KMS-11 (cell line): ENCODE measurements around the gene ANTXRL.

Source experiments
- H2AFZ ChIP-seq: fragments of 200-600 bp; sonication (generic); 2 replicates; pipeline ENCODE4 v1.6.1; 2016; ENCODE audit warnings: antibody characterized with exemption, mixed run types, low read depth
- H3K27ac ChIP-seq: fragments of 200-600 bp; sonication (generic); 2 replicates; pipeline ENCODE4 v1.6.1; 2016; ENCODE audit warnings: mild to moderate bottlenecking, mixed run types
- H3K27me3 ChIP-seq: fragments of 200-600 bp; sonication (generic); 2 replicates; pipeline ENCODE4 v1.6.1; 2017; ENCODE audit warnings: mild to moderate bottlenecking, low read depth, mixed run types, moderate library complexity; ENCODE audit not compliant: insufficient read depth
- H3K36me3 ChIP-seq: fragments of 200-600 bp; sonication (generic); 2 replicates; pipeline ENCODE4 v1.6.1; 2017; ENCODE audit warnings: mild to moderate bottlenecking, mixed run types; ENCODE audit not compliant: insufficient read depth
- H3K4me1 ChIP-seq: fragments of 200-600 bp; sonication (generic); 2 replicates; pipeline ENCODE4 v1.6.1; 2016; ENCODE audit warnings: mild to moderate bottlenecking, low read depth, mixed run types; ENCODE audit not compliant: poor library complexity, severe bottlenecking
- H3K4me2 ChIP-seq: fragments of 200-600 bp; sonication (generic); 2 replicates; pipeline ENCODE4 v1.7.0; 2016; ENCODE audit warnings: mild to moderate bottlenecking, mixed run types
- H3K4me3 ChIP-seq: fragments of 200-600 bp; sonication (generic); IDR thresholded peaks from 2 replicates; pipeline ENCODE4 v1.6.1; 2017; ENCODE audit warnings: low read depth, low read length, mixed read lengths; ENCODE audit not compliant: insufficient read depth
- H3K79me2 ChIP-seq: fragments of 200-600 bp; sonication (generic); 2 replicates; pipeline ENCODE4 v1.6.1; 2016; ENCODE audit warnings: low read depth, mixed run types; ENCODE audit not compliant: insufficient read depth
- H3K9ac ChIP-seq: fragments of 200-600 bp; sonication (generic); 2 replicates; pipeline ENCODE4 v1.6.1; 2016; ENCODE audit warnings: mild to moderate bottlenecking, mixed run types
- H4K20me1 ChIP-seq: fragments of 200-600 bp; sonication (generic); 2 replicates; pipeline ENCODE4 v1.6.1; 2016; ENCODE audit warnings: mild to moderate bottlenecking, mixed run types; ENCODE audit not compliant: insufficient read depth
- TF ChIP-seq, protein P1 (sequence below): fragments of 200-600 bp; sonication (generic); conservative IDR thresholded peaks from 2 replicates; pipeline ENCODE4 v1.6.1; 2017; ENCODE audit warnings: low read depth, mild to moderate bottlenecking, antibody characterized with exemption, low read length, moderate library complexity, mixed read lengths

Gene ANTXRL

DNA sequence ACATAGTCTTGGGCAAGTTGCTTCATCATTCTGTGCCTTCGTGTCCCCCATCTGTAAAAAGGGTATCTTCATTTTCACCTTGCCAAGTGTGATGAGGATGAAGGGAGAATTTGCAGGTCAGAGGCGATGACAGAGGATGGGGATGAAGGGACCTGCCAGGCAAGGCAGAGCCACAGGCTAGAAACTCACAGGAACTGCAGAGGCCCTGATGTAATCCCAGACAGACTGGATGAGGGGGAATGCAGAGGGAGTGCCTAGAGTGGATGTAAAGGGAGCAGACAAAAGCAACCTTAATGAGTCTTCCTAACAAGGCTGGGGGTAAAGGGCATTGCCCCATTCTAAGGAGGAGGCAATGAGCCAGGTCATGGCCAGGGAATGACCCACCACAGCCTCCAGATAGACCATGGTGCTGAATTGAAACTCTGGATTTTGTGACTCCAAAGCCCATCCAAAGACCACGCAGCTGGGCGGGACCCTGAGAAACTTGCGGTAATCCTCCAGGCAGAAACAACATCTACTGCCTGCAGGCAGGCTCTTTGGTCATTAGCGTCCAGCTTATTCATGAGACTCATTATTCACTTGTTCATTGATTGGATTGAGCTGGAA is 1.9 kb downstream of the ANTXRL start:
- Histone ChIP-seq H3K4me2 (no peak overlapping the region), H3K36me3 (no peaks in the 10 kb centered on the region), H3K9ac (no peak overlapping the region), H4K20me1 (no peaks in the 10 kb centered on the region), H3K27me3 (no peaks in the 10 kb centered on the region), H3K27ac (no peak overlapping the region), H2AFZ (no peak overlapping the region), H3K79me2 (no peaks in the 10 kb centered on the region), H3K4me1 (peaks cover 17% of the 10 kb centered on the region), H3K4me3 (no peak overlapping the region)
- TF ChIP-seq, protein P1, sequence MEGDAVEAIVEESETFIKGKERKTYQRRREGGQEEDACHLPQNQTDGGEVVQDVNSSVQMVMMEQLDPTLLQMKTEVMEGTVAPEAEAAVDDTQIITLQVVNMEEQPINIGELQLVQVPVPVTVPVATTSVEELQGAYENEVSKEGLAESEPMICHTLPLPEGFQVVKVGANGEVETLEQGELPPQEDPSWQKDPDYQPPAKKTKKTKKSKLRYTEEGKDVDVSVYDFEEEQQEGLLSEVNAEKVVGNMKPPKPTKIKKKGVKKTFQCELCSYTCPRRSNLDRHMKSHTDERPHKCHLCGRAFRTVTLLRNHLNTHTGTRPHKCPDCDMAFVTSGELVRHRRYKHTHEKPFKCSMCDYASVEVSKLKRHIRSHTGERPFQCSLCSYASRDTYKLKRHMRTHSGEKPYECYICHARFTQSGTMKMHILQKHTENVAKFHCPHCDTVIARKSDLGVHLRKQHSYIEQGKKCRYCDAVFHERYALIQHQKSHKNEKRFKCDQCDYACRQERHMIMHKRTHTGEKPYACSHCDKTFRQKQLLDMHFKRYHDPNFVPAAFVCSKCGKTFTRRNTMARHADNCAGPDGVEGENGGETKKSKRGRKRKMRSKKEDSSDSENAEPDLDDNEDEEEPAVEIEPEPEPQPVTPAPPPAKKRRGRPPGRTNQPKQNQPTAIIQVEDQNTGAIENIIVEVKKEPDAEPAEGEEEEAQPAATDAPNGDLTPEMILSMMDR: no peak

DNA sequence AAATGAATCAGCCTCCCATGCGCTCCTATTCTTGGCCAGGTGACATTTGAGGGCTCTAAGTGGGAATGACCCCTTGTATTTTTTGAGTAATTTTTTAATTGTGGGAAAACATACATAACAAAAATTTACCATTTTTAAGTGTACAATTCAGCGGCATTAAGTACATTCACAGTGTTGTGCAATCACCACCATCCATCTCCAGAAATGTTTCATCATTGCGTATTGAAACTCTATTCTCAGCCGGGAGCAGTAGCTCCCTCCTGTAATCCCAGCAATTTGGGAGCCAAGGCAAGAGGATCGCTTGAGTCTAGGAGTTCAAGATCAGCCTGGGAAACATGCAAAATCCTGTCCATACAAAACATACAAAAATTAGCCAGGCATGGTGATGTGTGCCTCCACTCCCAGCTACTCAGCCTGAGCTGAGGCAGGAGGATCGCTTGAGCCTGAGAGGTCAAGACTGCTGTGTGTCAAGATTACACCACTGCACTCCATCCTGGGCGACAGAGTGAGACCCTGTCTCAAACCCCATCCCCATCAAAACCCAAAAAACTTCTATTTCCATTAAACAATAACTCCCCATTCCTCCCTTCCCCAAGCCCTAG is 2.5 kb downstream of the ANTXRL start:
- Histone ChIP-seq H3K27ac (no peak overlapping the region), H3K4me1 (peaks cover 12% of the 10 kb centered on the region), H3K4me2 (no peak overlapping the region), H4K20me1 (no peaks in the 10 kb centered on the region), H2AFZ (no peak overlapping the region), H3K4me3 (no peak overlapping the region), H3K9ac (no peak overlapping the region), H3K36me3 (no peaks in the 10 kb centered on the region), H3K79me2 (no peaks in the 10 kb centered on the region), H3K27me3 (no peaks in the 10 kb centered on the region)
- TF ChIP-seq, protein P1: no peak

DNA sequence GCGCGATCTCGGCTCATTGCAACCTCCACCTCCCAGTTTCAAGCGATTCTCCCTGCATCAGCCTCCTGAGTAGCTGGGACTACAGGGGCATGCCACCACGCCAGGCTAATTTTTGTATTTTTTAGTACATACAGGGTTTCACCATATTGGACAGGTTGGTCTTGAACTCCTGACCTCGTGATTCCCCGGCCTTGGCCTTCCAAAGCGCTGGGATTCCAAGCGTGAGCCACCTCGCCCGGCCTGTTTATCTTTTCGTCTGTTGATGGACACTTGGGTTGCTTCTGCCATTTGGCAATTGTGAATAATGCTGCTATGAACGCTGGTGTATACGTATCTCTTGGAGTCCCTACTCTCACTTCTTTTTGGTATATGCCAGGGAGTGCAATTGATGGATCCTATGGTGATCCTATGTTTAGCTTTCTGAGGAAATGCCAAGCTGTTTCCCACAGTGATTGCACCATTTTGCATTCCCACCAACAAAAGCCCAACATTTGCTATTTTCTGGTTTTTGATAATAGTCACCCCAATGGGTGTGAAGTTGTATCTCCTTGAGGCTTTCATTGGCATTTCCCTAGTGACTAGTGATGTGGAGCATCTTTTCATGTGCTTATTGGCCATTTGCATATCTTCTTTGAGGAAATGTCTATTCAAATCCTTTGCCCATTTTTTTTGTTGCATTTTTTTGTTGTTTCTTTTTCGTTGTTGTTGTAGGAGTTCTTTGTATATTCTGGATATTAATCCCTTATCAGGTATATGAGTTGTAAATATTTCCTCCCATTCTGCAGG is 3.5 kb downstream of the ANTXRL start:
- Histone ChIP-seq H3K4me3 (no peak overlapping the region), H3K4me1 (peaks cover 8% of the 10 kb centered on the region), H3K27me3 (no peaks in the 10 kb centered on the region), H3K79me2 (no peaks in the 10 kb centered on the region), H2AFZ (no peak overlapping the region), H3K36me3 (no peaks in the 10 kb centered on the region), H4K20me1 (no peaks in the 10 kb centered on the region), H3K4me2 (no peak overlapping the region), H3K27ac (no peak overlapping the region), H3K9ac (no peak overlapping the region)
- TF ChIP-seq, protein P1: no peak

DNA sequence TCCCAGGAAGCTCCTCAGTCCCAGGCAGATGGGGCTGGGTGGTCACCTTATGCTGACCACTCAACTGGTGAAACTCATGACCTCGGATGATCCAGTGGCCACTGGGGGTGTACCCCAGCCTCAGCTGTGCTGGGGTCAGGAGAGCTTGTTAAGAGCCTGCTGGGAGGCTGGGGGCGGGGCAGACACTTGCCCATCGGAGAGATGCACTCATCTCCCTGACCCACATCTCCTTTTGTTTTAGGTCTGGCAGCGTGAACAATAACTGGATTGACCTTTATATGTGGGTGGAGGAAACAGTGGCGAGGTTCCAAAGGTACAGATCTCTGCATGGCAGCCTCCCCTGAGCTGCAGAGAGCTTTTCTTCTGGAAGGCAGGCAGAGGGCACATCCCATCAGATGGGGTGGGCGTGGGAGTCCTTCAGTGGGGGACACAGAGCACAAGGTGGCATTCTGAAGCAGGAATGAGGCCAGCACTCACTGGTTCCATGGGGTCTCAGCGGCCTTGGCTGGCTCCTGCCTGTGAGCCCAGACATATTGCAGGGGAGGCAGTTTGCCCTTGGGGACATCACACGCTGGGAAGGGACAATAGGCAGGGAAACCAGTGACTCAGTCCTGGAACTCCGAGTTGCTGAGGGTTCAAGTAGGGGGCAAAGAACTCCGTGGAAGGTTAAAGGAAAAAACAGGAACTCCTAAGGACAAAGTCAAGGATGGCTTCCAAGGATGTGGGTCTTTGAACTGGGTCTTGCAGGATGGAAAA is 5.2 kb downstream of the ANTXRL start:
- Histone ChIP-seq H3K27ac (no peak overlapping the region), H3K9ac (no peak overlapping the region), H3K27me3 (no peaks in the 10 kb centered on the region), H3K36me3 (no peaks in the 10 kb centered on the region), H3K4me1 (no peaks in the 10 kb centered on the region), H3K4me3 (no peak overlapping the region), H3K4me2 (no peak overlapping the region), H2AFZ (no peak overlapping the region), H3K79me2 (no peaks in the 10 kb centered on the region), H4K20me1 (no peaks in the 10 kb centered on the region)
- TF ChIP-seq, protein P1: no peak
